CD14-positive monocyte (primary cell): ENCODE data around the gene ZMYM1. TPM values are rescaled to one million over a fixed set of nuclear protein-coding genes. Genes with fewer than 3 reads are reported as not detected.

ENCODE experiments used
- DNase-seq, 3 donors: peaks; one replicate each; pipeline ENCODE4 v3.0.0-alpha.2; 2011 to 2022
- H2AFZ ChIP-seq: 2 replicates; pipeline ENCODE4 v1.6.0; 2012; ENCODE audit warnings: mild to moderate bottlenecking, low read depth, low read length, inconsistent platforms; ENCODE audit not compliant: insufficient read depth, poor library complexity, severe bottlenecking
- H3K27ac ChIP-seq, 2 donors: 1 replicate in 1 of 2; 2 replicates in 1 of 2; pipeline ENCODE4 v1.5.1; 2012 to 2013; ENCODE audit warnings: low read length in 2 of 2, control low read depth in 1 of 2, inconsistent platforms in 1 of 2, low read depth in 1 of 2, mild to moderate bottlenecking in 1 of 2
- H3K27me3 ChIP-seq, 2 donors: one replicate each; pipeline versions ENCODE4 v1.6.0 to v1.6.1; 2011 to 2013; ENCODE audit warnings: low read length in 2 of 2; ENCODE audit not compliant: control insufficient read depth in 2 of 2, insufficient read depth in 2 of 2
- H3K36me3 ChIP-seq, 2 donors: replicated peaks in 1 of 2; 1 replicate in 1 of 2; 2 replicates in 1 of 2; pipeline versions ENCODE4 v1.5.1 to v1.6.1; 2012 to 2013; ENCODE audit warnings: low read length in 2 of 2, control low read depth in 1 of 2, inconsistent platforms in 1 of 2, mild to moderate bottlenecking in 1 of 2; ENCODE audit not compliant: insufficient read depth in 2 of 2, control insufficient read depth in 1 of 2
- H3K4me1 ChIP-seq, 2 donors: 1 replicate in 1 of 2; 2 replicates in 1 of 2; pipeline versions ENCODE4 v1.5.1 to v1.6.1; 2012 to 2013; ENCODE audit warnings: low read length in 2 of 2, control low read depth in 1 of 2, inconsistent platforms in 1 of 2, mild to moderate bottlenecking in 1 of 2, moderate library complexity in 1 of 2; ENCODE audit not compliant: insufficient read depth in 2 of 2, control insufficient read depth in 1 of 2
- H3K4me2 ChIP-seq: replicated peaks from 2 replicates; pipeline ENCODE3; 2012; ENCODE audit warnings: low read length, moderate library complexity, mild to moderate bottlenecking; ENCODE audit not compliant: poor library complexity, severe bottlenecking; ENCODE audit errors: extremely low read depth
- H3K4me3 ChIP-seq, 3 experiments: fragments of 200-600 bp in 1 of 3; sonication (generic) in 1 of 3; replicated peaks in 1 of 3; 1 replicate in 2 of 3; 2 replicates in 1 of 3; pipeline ENCODE4 v1.5.1; 2011 to 2013; ENCODE audit warnings: low read length in 3 of 3, mild to moderate bottlenecking in 3 of 3, control low read depth in 2 of 3, low read depth in 2 of 3, inconsistent platforms in 1 of 3, moderate library complexity in 1 of 3
- H3K79me2 ChIP-seq: 2 replicates; pipeline ENCODE4 v1.6.0; 2012; ENCODE audit warnings: mild to moderate bottlenecking, control low read depth, inconsistent platforms, low read length, moderate library complexity; ENCODE audit not compliant: insufficient read depth
- H3K9ac ChIP-seq: 2 replicates; pipeline ENCODE4 v1.6.0; 2017; ENCODE audit warnings: low read length, mild to moderate bottlenecking; ENCODE audit not compliant: insufficient read depth, poor library complexity, severe bottlenecking
- H3K9me3 ChIP-seq, 2 donors: replicated peaks in 1 of 2; 1 replicate in 1 of 2; 2 replicates in 1 of 2; pipeline versions ENCODE4 v1.5.1 to v1.6.1; 2012 to 2013; ENCODE audit warnings: low read length in 2 of 2, control low read depth in 1 of 2; ENCODE audit not compliant: control insufficient read depth in 1 of 2, insufficient read depth in 1 of 2
- H4K20me1 ChIP-seq: 2 replicates; pipeline ENCODE4 v1.6.0; 2012; ENCODE audit warnings: mild to moderate bottlenecking, low read length, control low read depth, moderate library complexity; ENCODE audit not compliant: insufficient read depth
- H3K27ac Mint-ChIP-seq, 7 donors: one replicate each; pipeline ENCODE4 v1.8.0; 2020; ENCODE audit warnings: mild to moderate bottlenecking in 7 of 7, mixed read lengths in 7 of 7, moderate library complexity in 6 of 7, inconsistent platforms in 2 of 7
- H3K27me3 Mint-ChIP-seq, 3 donors: one replicate each; pipeline ENCODE4 v1.8.0; 2021 to 2022; ENCODE audit warnings: low read depth in 3 of 3, mild to moderate bottlenecking in 3 of 3, mixed read lengths in 3 of 3, moderate library complexity in 3 of 3, inconsistent platforms in 1 of 3
- H3K36me3 Mint-ChIP-seq, 2 donors: one replicate each; pipeline ENCODE4 v1.8.0; 2020; ENCODE audit warnings: mixed read lengths in 2 of 2, inconsistent platforms in 1 of 2, mild to moderate bottlenecking in 1 of 2
- H3K4me1 Mint-ChIP-seq: one replicate; pipeline ENCODE4 v1.8.0; 2020; ENCODE audit warnings: mild to moderate bottlenecking, mixed read lengths
- H3K4me3 Mint-ChIP-seq, 2 donors: one replicate each; pipeline ENCODE4 v1.8.0; 2020; ENCODE audit warnings: mild to moderate bottlenecking in 2 of 2, mixed read lengths in 2 of 2, moderate library complexity in 1 of 2
- H3K9me3 Mint-ChIP-seq, 7 donors: one replicate each; pipeline ENCODE4 v1.8.0; 2020 to 2022; ENCODE audit warnings: mixed read lengths in 7 of 7, mild to moderate bottlenecking in 6 of 7, moderate library complexity in 6 of 7, inconsistent platforms in 2 of 7
- CTCF ChIP-seq: fragments of 200-600 bp; IDR thresholded peaks from one replicate; pipeline ENCODE4 v1.8.0; 2022; ENCODE audit warnings: antibody characterized with exemption, mild to moderate bottlenecking
- WGBS: methylation state at CpG from one replicate; pipeline ENCODE4 v1.1.5; 2013; ENCODE audit warnings: missing lambda C conversion rate; ENCODE audit not compliant: insufficient coverage; 5-methylcytosine and 5-hydroxymethylcytosine counted together
- intact Hi-C, 2 donors: fragments of 100-400 bp; cut with micrococcal nuclease; formaldehyde crosslinking; loops; one replicate each; pipeline versions ENCODE4 v1.15.0 to v1.15.1; 2023
- polyA plus RNA-seq, 3 donors: library from polyadenylated mRNA; depleted of rRNA in 1 of 3; unstranded in 2 of 3; stranded (reverse) in 1 of 3; fragments of 300-500 nt in 2 of 3; fragments of >200 nt in 1 of 3; fragmentation: Illumina TruSeq in 2 of 3; gene quantifications; 1 replicate in 2 of 3; 2 replicates in 1 of 3; pipeline ENCODE4 v1.2.3, GENCODE V29; 2012 to 2021

ZMYM1 gene
- polyA plus RNA-seq, 3 donors = 3.4 to 6.1 (median 4.5) TPM

GRCh38 chr1:35038723-35039122 is 40.5 kb upstream of the ZMYM1 start:
- Histone ChIP-seq H3K27me3 (no peaks in the 10 kb centered on the region), H3K79me2 (no peaks in the 10 kb centered on the region), H3K27ac (no peak overlapping the region), H3K4me3 (no peak overlapping the region), H3K4me2 (no peak overlapping the region), H3K4me1 (no peaks in the 10 kb centered on the region), H2AFZ (no peak overlapping the region), H3K9ac (no peak overlapping the region), H3K9me3 (peaks cover 0 to 2% of the 10 kb centered on the region in 2 donors), H4K20me1 (no peaks in the 10 kb centered on the region), H3K36me3 (no peaks in the 10 kb centered on the region)
- no peak for DNase-seq
- no CpG with 5 or more reads among the region's 1 CpG for WGBS
- Mint-ChIP-seq H3K27me3 (peaks cover 0 to 2% (median 2%) of the 10 kb centered on the region in 3 donors), H3K9me3 (peaks cover 1 to 6% (median 5%) of the 10 kb centered on the region in 7 donors), H3K4me3 (no peak overlapping the region), H3K4me1 (no peaks in the 10 kb centered on the region), H3K27ac (no peak overlapping the region), H3K36me3 (peaks cover 0 to under 1% of the 10 kb centered on the region in 2 donors)
- intact Hi-C loops = loop anchor here in 1 of 2 donors (10.0 kb wide), 1 partner anchor 184 kb away; the partner anchor contains the start of gene SMIM12
- TF ChIP-seq CTCF = no peak

GRCh38 chr1:35043498-35043897 is 35.7 kb upstream of the ZMYM1 start:
- Histone ChIP-seq H3K4me2 (no peak overlapping the region), H3K27me3 (no peaks in the 10 kb centered on the region), H3K4me3 (no peak overlapping the region), H3K36me3 (no peaks in the 10 kb centered on the region), H3K9me3 (no peaks in the 10 kb centered on the region), H3K4me1 (no peaks in the 10 kb centered on the region), H4K20me1 (no peaks in the 10 kb centered on the region), H3K9ac (no peak overlapping the region), H3K27ac (no peak overlapping the region), H3K79me2 (no peaks in the 10 kb centered on the region), H2AFZ (peak overlapping the region; percentile 37)
- Mint-ChIP-seq H3K4me3 (no peak overlapping the region), H3K36me3 (no peaks in the 10 kb centered on the region), H3K27ac (no peak overlapping the region), H3K9me3 (peaks cover 0 to 2% (median 0%) of the 10 kb centered on the region in 7 donors), H3K27me3 (peaks cover 2 to 4% (median 3%) of the 10 kb centered on the region in 3 donors), H3K4me1 (peaks cover 6% of the 10 kb centered on the region)
- intact Hi-C loops = no loop called here
- DNase-seq = no peak
- no peak for TF ChIP-seq CTCF
- WGBS = 100% methylated on average over 2 of the region's 3 CpGs
